ENCODE results near the gene AQP12B. TPM values are rescaled to one million over a fixed set of nuclear protein-coding genes. Genes with fewer than 3 reads are reported as not detected.
"Not testable (repeated sequence)": the region's sequence is repeated elsewhere in the genome, so short reads cannot be mapped to it uniquely, and the experiment has no call there.

Gene AQP12B
- total RNA-seq, 1 donor, result not detected

- H3K4me3 ChIP-seq (ENCODE audit: low read length), result no peak overlapping the region
- peaks cover 49% of the 10 kb centered on the region for H3K27me3 ChIP-seq (ENCODE audit: insufficient read depth, low read length)
- H3K9me3 ChIP-seq (ENCODE audit: low read depth, low read length), result no peaks in the 10 kb centered on the region
- no peaks in the 10 kb centered on the region for H3K4me1 ChIP-seq (ENCODE audit: insufficient read depth, low read length)
Measured at GRCh38 chr2:240662681-240663080, 20.0 kb downstream of the AQP12B start.

DNA sequence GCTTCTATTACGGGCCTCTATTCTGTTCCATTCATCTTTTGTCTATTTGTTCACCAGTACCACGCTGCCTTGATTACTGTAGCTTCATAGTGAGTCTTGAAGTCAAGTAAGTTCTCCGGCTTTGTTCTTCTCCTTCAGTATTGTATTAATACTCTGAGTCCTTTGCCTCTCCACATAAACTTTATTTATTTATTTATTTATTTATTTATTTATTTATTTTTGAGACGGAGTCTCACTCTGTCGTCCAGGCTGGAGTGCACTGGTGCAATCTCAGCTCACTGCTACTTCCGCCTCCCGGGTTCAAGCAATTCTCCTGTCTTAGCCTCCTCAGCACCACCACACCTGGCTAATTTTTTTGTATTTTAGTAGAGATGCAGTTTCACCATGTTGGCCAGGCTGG, 22.8 kb downstream of the AQP12B start:
- H3K4me1 ChIP-seq (ENCODE audit: insufficient read depth, low read length), result peaks cover 14% of the 10 kb centered on the region
- H3K4me3 ChIP-seq (ENCODE audit: low read length); H3K9me3 ChIP-seq (ENCODE audit: low read depth, low read length): not testable (repeated sequence)
- H3K27me3 ChIP-seq (ENCODE audit: insufficient read depth, low read length), result peaks cover 24% of the 10 kb centered on the region

- H3K4me1 ChIP-seq (ENCODE audit: insufficient read depth, low read length), result peaks cover 14% of the 10 kb centered on the region
- H3K27me3 ChIP-seq (ENCODE audit: insufficient read depth, low read length), result peaks cover 11% of the 10 kb centered on the region
- H3K9me3 ChIP-seq (ENCODE audit: low read depth, low read length), result no peaks in the 10 kb centered on the region
- no peak overlapping the region for H3K4me3 ChIP-seq (ENCODE audit: low read length)
Measured at GRCh38 chr2:240655931-240656886, 26.5 kb downstream of the AQP12B start.

DNA sequence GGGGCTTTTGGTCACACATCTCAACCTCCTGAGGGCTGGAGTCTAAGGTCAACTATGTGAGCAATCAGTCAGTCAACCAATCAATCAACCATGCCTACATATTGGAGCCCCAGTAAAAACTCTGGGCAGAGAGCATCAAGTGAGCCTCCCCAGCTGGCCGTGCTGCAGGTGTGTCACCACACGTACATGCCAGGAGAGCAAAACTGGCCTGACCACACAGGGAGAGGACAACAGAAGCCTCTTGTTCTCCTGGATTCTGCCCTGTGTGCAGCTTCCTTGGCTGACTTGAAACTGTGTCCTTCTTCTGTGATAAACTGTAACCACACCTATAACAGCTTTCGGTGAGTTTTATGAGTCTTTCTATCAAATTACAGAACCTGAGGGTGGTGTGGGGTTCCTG, 31.5 kb downstream of the AQP12B start:
- Histone ChIP-seq H3K4me3 (ENCODE audit: low read length) (no peak overlapping the region), H3K4me1 (ENCODE audit: insufficient read depth, low read length) (peaks cover 9% of the 10 kb centered on the region), H3K27me3 (ENCODE audit: insufficient read depth, low read length) (peaks cover 4% of the 10 kb centered on the region), H3K9me3 (ENCODE audit: low read depth, low read length) (no peaks in the 10 kb centered on the region)

- no peaks in the 10 kb centered on the region for H3K9me3 ChIP-seq (ENCODE audit: low read depth, low read length)
- H3K4me1 ChIP-seq (ENCODE audit: insufficient read depth, low read length), result peaks cover 1% of the 10 kb centered on the region
- peaks cover 4% of the 10 kb centered on the region for H3K27me3 ChIP-seq (ENCODE audit: insufficient read depth, low read length)
- no peak overlapping the region for H3K4me3 ChIP-seq (ENCODE audit: low read length)
Measured at GRCh38 chr2:240650254-240650965, 32.3 kb downstream of the AQP12B start.

- Histone ChIP-seq H3K27me3 (ENCODE audit: insufficient read depth, low read length) (peaks cover 4% of the 10 kb centered on the region), H3K4me1 (ENCODE audit: insufficient read depth, low read length) (no peaks in the 10 kb centered on the region), H3K4me3 (ENCODE audit: low read length) (no peak overlapping the region), H3K9me3 (ENCODE audit: low read depth, low read length) (no peaks in the 10 kb centered on the region)
Measured at GRCh38 chr2:240649331-240649730, 33.4 kb downstream of the AQP12B start.

GRCh38 chr2:240648650-240649275, 33.9 kb downstream of the AQP12B start:
- Histone ChIP-seq H3K4me1 (ENCODE audit: insufficient read depth, low read length) (no peaks in the 10 kb centered on the region), H3K27me3 (ENCODE audit: insufficient read depth, low read length) (peaks cover 4% of the 10 kb centered on the region), H3K9me3 (ENCODE audit: low read depth, low read length) (no peaks in the 10 kb centered on the region), H3K4me3 (ENCODE audit: low read length) (no peak overlapping the region)

DNA sequence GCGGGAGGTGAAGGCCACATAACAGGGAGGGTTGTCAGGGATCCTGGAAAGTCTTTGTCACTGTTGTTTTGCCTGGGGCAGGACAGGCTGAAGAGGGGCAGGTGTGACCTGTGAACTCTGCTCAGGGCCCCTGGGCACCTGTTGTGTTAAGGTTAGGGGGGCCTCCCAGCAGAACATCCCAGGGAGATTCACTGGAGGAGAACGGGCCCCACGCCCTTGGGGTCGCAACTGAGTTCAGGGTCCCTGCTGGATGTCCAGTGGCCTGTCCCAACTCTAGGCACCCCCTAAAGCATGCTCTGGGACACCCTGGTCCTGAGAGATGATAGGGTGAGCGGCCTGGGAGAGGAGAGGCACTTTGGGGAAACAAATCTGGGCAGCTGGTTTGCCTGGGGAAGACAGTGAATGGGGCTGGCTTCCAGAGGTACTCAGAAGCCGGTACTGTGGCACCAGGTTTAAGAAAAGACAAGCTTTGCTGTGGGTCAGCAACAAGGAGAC, 34.5 kb downstream of the AQP12B start:
- H3K4me3 ChIP-seq (ENCODE audit: low read length), result no peak overlapping the region
- H3K4me1 ChIP-seq (ENCODE audit: insufficient read depth, low read length), result no peaks in the 10 kb centered on the region
- no peaks in the 10 kb centered on the region for H3K9me3 ChIP-seq (ENCODE audit: low read depth, low read length)
- H3K27me3 ChIP-seq (ENCODE audit: insufficient read depth, low read length), result peaks cover 4% of the 10 kb centered on the region

DNA sequence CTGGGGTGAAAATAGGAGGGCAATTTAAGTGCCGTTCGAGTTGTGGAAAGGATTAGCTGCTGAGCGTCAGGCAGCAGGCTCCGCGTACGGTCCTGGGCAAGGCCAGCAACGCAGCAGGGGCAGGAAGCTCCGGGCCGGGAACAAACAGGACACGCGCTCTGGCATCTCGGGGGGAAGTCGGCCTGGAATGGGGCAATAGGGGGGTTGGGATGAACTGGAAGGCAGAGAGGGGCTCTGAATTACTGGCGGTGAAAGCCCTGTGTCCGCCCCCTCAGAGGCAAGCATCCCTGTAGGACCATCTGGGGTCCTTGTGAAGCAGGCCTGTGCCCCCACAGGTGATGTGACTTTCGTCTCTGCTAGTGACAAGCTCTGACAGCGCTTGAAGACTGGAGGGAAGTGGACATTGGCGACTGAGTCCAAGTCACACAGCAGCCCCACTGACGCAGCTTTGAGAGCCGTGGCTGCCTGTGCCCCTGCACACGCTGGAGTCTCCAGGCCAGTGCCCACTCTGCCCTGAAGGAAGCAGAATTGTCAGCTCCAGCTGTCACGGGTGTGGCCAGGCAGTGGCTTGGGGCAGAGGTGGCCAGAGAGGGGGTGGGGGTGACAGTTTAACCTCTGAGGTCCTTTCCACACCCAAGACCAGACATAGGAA, 35.1 kb downstream of the AQP12B start:
- no peak overlapping the region for H3K4me3 ChIP-seq (ENCODE audit: low read length)
- H3K4me1 ChIP-seq (ENCODE audit: insufficient read depth, low read length), result no peaks in the 10 kb centered on the region
- H3K27me3 ChIP-seq (ENCODE audit: insufficient read depth, low read length), result peaks cover 4% of the 10 kb centered on the region

DNA sequence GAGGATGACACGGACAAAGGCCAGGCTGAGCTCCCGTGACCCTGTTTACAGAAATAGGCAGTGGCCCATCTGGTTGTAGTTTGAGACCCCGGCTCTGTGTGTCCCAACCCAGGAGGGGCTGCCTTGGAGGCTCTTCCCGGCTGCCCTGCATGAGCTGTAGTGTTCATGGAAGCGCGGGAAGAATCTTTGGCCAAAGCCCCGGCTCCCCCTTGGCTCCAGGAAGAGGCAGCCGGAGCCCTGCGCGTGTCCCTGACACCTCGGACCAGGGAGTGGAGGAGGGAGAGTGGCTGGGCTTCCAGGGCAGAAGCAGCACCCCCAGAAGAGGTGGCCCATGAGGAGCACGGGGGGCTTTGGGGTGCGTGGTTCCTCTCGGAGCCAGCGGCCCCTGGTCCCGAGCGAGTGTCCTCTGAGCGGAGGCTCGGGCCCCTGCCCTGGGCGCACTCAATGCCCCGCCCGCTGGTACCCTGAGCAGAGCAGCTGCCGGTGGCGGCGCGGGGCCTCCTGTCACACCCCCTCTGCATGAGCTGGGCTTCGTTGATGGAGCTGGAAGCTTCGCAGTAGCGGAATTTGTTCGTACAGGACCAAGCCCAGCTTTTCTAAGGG, 35.7 kb downstream of the AQP12B start:
- H3K4me3 ChIP-seq (ENCODE audit: low read length), result no peak overlapping the region
- H3K9me3 ChIP-seq (ENCODE audit: low read depth, low read length), result no peaks in the 10 kb centered on the region
- no peaks in the 10 kb centered on the region for H3K4me1 ChIP-seq (ENCODE audit: insufficient read depth, low read length)
- H3K27me3 ChIP-seq (ENCODE audit: insufficient read depth, low read length), result peaks cover 4% of the 10 kb centered on the region

More for the DNA sequence above, 35.1 kb downstream of the AQP12B start:
- H3K9me3 ChIP-seq (ENCODE audit: low read depth, low read length), result no peaks in the 10 kb centered on the region

DNA sequence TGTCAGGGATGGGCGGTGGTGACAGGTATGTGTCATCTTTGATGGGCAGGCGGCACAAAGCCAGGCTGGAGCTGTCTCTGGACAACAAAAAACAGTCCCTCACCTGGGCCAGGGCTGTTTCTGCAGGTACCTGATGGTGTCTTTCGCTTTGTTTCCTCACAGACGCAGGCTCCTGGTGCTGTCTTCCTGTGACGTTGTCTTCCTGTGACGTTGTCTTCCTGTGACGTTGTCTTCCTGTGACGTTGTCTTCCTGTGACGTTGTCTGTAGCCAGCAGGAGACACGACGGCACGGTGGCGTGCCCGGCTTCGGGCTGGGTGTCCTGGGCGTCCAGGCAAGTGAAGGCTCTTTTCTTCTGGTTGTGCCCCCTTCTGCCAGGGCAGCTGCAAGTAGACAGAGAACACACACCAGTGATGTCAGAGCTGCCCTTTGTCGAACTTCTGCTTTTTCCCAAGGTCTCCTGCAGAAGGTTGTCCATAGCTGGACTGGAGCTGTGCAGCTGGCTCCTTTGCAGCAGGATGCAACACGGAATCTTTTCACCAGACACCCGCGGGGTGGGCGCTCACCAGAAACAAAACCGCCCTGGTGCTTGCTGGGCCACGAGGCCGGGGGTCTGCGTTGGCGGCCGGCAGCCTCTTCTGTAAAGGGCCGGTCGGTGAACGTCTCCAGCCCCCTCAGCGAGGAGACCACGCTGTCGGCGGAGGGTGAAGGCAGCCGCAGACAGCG, 36.3 kb downstream of the AQP12B start:
- Histone ChIP-seq H3K9me3 (ENCODE audit: low read depth, low read length) (no peaks in the 10 kb centered on the region), H3K27me3 (ENCODE audit: insufficient read depth, low read length) (peaks cover 4% of the 10 kb centered on the region), H3K4me1 (ENCODE audit: insufficient read depth, low read length) (no peaks in the 10 kb centered on the region), H3K4me3 (ENCODE audit: low read length) (no peak overlapping the region)

DNA sequence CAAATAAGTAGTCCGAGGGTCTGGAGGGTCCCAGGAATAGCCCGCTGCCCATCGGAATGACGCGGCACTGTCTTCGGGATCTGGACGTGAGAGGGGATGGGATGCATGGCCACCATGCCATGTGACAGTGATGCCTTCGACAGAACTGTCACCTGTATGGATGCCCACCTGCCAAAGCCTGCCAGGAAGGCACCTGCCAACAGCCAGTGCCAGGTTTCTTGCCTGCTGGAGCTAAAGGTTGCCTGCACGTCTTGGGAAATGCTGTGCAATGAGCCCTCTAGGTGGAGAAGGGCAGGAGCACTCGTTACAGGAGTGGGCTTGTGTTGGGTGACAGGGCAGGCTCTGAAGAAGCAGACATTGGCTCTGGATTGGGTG, 36.9 kb downstream of the AQP12B start:
- Histone ChIP-seq H3K4me3 (ENCODE audit: low read length) (no peak overlapping the region), H3K9me3 (ENCODE audit: low read depth, low read length) (no peaks in the 10 kb centered on the region), H3K4me1 (ENCODE audit: insufficient read depth, low read length) (no peaks in the 10 kb centered on the region), H3K27me3 (ENCODE audit: insufficient read depth, low read length) (no peaks in the 10 kb centered on the region)

DNA sequence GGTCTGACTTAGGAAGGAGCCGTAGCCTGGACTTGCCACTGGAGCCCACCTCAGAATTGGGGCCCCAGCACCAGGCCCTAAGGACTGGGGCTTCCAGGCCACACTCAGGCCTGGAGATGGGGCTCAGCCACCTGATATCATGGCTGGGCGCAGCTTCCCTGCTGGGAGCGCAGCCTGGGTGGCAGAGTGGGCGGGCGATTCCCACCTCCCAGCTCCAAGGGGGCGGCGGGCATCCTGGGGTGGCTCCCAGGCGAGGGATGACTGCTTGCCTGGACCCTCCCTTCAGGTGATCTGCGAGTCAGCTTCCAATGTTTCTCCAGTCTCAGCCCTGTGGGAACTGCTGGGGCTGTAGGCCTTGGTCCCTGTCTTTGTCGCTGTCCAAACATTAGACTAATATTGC, 37.3 kb downstream of the AQP12B start:
- Histone ChIP-seq H3K9me3 (ENCODE audit: low read depth, low read length) (no peaks in the 10 kb centered on the region), H3K27me3 (ENCODE audit: insufficient read depth, low read length) (no peaks in the 10 kb centered on the region), H3K4me3 (ENCODE audit: low read length) (no peak overlapping the region), H3K4me1 (ENCODE audit: insufficient read depth, low read length) (no peaks in the 10 kb centered on the region)

DNA sequence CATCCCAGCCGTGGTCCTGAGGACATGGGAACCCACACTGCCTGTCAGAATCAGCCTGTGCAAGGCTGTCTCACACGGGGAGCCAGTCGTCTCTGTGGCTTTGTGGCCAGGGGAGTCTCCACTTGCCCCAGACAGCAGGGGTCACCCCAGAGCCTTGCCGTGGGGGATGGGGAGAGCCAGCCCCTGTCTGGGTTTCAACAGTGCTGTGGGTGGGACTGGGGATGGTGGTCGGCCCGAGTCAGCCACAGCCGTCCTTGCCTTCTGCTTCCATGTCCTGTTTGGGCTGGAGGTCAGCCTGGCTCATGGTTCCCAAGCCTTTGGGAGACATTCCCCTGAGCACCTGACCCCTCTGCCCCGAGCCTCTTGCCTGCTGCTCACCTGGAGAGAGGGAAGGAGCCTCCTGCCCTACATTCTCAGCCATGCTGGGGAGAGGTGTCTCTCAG, 37.8 kb downstream of the AQP12B start:
- Histone ChIP-seq H3K4me3 (ENCODE audit: low read length) (no peak overlapping the region), H3K27me3 (ENCODE audit: insufficient read depth, low read length) (no peaks in the 10 kb centered on the region), H3K9me3 (ENCODE audit: low read depth, low read length) (no peaks in the 10 kb centered on the region), H3K4me1 (ENCODE audit: insufficient read depth, low read length) (no peaks in the 10 kb centered on the region)
